Measurements from ENCODE around the gene BEND7.
"Not testable (repeated sequence)": the region's sequence is repeated elsewhere in the genome, so short reads cannot be mapped to it uniquely, and the experiment has no call there.

Gene BEND7

GRCh38 chr10:13416760-13417159 is 112.1 kb downstream of the BEND7 start:
- no peak for DNase-seq

GRCh38 chr10:13414855-13415254 is 114.0 kb downstream of the BEND7 start:
- DNase-seq: no peak

- no peak for DNase-seq
Observed at GRCh38 chr10:13414137-13414536, 114.7 kb downstream of the BEND7 start.

- no peak for DNase-seq
Observed at GRCh38 chr10:13412894-13413293, 115.9 kb downstream of the BEND7 start.

GRCh38 chr10:13404791-13405190 is 124.0 kb downstream of the BEND7 start:
- no peak for DNase-seq

- DNase-seq: no peak
Observed at GRCh38 chr10:13404305-13404759, 124.5 kb downstream of the BEND7 start.

- not testable (repeated sequence) for DNase-seq
Observed at GRCh38 chr10:13403426-13403825, 125.4 kb downstream of the BEND7 start.

GRCh38 chr10:13402021-13402420 is 126.8 kb downstream of the BEND7 start:
- DNase-seq: no peak

- no peak for DNase-seq
Observed at GRCh38 chr10:13401142-13401541, 127.7 kb downstream of the BEND7 start.

GRCh38 chr10:13400196-13400965 is 128.4 kb downstream of the BEND7 start:
- DNase-seq: no peak

GRCh38 chr10:13399752-13400151 is 129.1 kb downstream of the BEND7 start:
- DNase-seq: no peak

GRCh38 chr10:13399236-13399635 is 129.6 kb downstream of the BEND7 start:
- DNase-seq: no peak

GRCh38 chr10:13397052-13397451 is 131.8 kb downstream of the BEND7 start:
- no peak for DNase-seq

GRCh38 chr10:13396369-13396768 is 132.4 kb downstream of the BEND7 start:
- DNase-seq: no peak

GRCh38 chr10:13395540-13395939 is 133.3 kb downstream of the BEND7 start:
- DNase-seq: no peak

- no peak for DNase-seq
Observed at GRCh38 chr10:13393640-13394039, 135.2 kb downstream of the BEND7 start.

- no peak for DNase-seq
Observed at GRCh38 chr10:13392701-13393100, 136.1 kb downstream of the BEND7 start.
